Astrocyte of the cerebellum (primary cell): ENCODE measurements around the gene FCRL6.

Experiments used
- DNase-seq: peaks from one replicate; pipeline ENCODE4 v3.0.0-alpha.2; 2011; ENCODE audit warnings: low read depth
- H3K4me3 ChIP-seq: 2 replicates; pipeline ENCODE4 v1.5.1; 2011; ENCODE audit warnings: mild to moderate bottlenecking, low read depth, low read length, moderate library complexity
- CTCF ChIP-seq: IDR thresholded peaks from 2 replicates; pipeline ENCODE4 v1.5.1; 2012; ENCODE audit warnings: low read length, low read depth, moderate library complexity, mild to moderate bottlenecking; ENCODE audit errors: missing control alignments
- in situ Hi-C: cut with HindIII; loops from 2 replicates; pipeline ENCODE4 v1.10.0; 2017; ENCODE audit warnings: low sequenced_read_pairs

Gene FCRL6

GRCh38 chr1:159860456-159860855 lies 58.3 kb downstream of the FCRL6 start:
- DNase-seq = no peak
- no peak overlapping the region for H3K4me3 ChIP-seq
- no peak for TF ChIP-seq CTCF
- in situ Hi-C loops = no loop called here

- H3K4me3 ChIP-seq = no peak overlapping the region
- in situ Hi-C loops = no loop called here
- no peak for DNase-seq
Measured at GRCh38 chr1:159861218-159861617, 59.1 kb downstream of the FCRL6 start.

GRCh38 chr1:159862031-159862430 lies 59.9 kb downstream of the FCRL6 start:
- in situ Hi-C loops = no loop called here
- no peak overlapping the region for H3K4me3 ChIP-seq
- no peak for TF ChIP-seq CTCF
- DNase-seq = no peak

More at GRCh38 chr1:159861218-159861617, 59.1 kb downstream of the FCRL6 start:
- TF ChIP-seq CTCF = no peak

GRCh38 chr1:159862557-159862956 lies 60.4 kb downstream of the FCRL6 start, which contains the start of gene VSIG8:
Gene VSIG8 (minus strand): TSS chr1:159862657. CDS start chr1:159862521, 136 bp downstream.
- H3K4me3 ChIP-seq = no peak within 1 kb of the TSS
- no peak for DNase-seq
- in situ Hi-C loops = no loop called here
- no peak for TF ChIP-seq CTCF

- H3K4me3 ChIP-seq = no peak overlapping the region
- in situ Hi-C loops = no loop called here
- no peak for DNase-seq
- TF ChIP-seq CTCF = no peak
Measured at GRCh38 chr1:159864262-159864661, 62.1 kb downstream of the FCRL6 start.
